ENCODE data around the gene REPIN1. TPM values are rescaled to one million over a fixed set of nuclear protein-coding genes. Genes with fewer than 3 reads are reported as not detected.

REPIN1 gene
- total RNA-seq, 1 experiment from 2014 or later = 106 TPM

DNA sequence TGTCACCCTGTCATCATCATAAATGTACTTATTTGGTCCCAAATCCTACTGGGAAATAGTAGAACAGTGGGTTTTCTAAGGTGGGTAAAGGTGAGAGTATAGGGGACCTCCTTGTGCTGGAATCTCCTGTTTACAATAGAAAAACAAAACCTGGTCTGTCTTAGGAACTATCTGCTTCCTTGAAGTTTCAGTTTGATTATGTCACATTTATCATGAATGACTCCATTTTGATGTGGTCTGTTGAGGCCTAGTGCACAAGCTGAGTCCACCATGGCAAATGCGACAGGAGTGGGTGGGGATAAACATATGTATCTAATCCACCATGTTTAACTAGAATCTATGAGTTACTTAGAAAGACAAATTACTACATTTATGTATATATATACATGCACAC lies 13.0 kb upstream of the REPIN1 start:
- Histone ChIP-seq H3K27me3 (ENCODE audit: insufficient read depth, low read length) (no peaks in the 10 kb centered on the region), H3K27ac (ENCODE audit: low read depth, low read length) (no peak overlapping the region), H3K9me3 (ENCODE audit: control insufficient read depth in 1 of 2, insufficient read depth in 1 of 2, low read depth in 1 of 2, low read length in 2 of 2) (no peaks in the 10 kb centered on the region), H3K4me2 (ENCODE audit: low read length) (no peak overlapping the region), H3K9ac (ENCODE audit: low read length) (no peak overlapping the region), H3K4me1 (ENCODE audit: control insufficient read depth in 1 of 2, insufficient read depth in 2 of 2, low read length in 2 of 2) (peaks cover 0 to 12% of the 10 kb centered on the region in 2 experiments; a peak in 2 of 4 replicates), H3K9me2 (ENCODE audit: insufficient read depth) (no peaks in the 10 kb centered on the region), H4K20me1 (ENCODE audit: insufficient read depth) (no peaks in the 10 kb centered on the region), H3K4me3 (replicated peaks in 1 of 2; ENCODE audit: low read depth in 1 of 2, low read length in 2 of 2) (no peak overlapping the region), H3K36me3 (ENCODE audit: control insufficient read depth in 1 of 2, insufficient read depth in 2 of 2, low read length in 2 of 2) (no peaks in the 10 kb centered on the region), H2AFZ (ENCODE audit: low read depth, low read length, poor library complexity, severe bottlenecking) (peak overlapping the region; percentile 76), H3K79me2 (ENCODE audit: insufficient read depth, low read length) (no peaks in the 10 kb centered on the region)
- ATAC-seq (no peak), DNase-seq (ENCODE audit: low read depth, low spot score) (no peak)
- BruUV-seq (replicated peaks) = no TSS peak
- ChIA-PET CTCF (interaction anchor here (0.7 to 2.3 kb wide), 5 partner anchors 10 to 520 kb away, joined by 3 to 7 read pairs (median 6); no protein-coding TSS in a partner anchor), RAD21 (ENCODE audit: low non-redundant PET in 1 of 2, low total read pairs in 2 of 2, uncharacterized antibody in 2 of 2, unreplicated experiment in 2 of 2) (no interaction called here), POLR2A (no interaction called here)
- no peak for TF ChIP-seq EGR1 (IDR thresholded peaks at IDR 0.05; ENCODE audit: low read depth)
- TF ChIP-seq SRF (IDR thresholded peaks at IDR 0.05; ENCODE audit: low read depth) = no peak
- no peak for TF ChIP-seq EZH2phosphoT487 (IDR thresholded peaks at IDR 0.05; ENCODE audit: borderline replicate concordance)
- no peak for TF ChIP-seq CBX3 (IDR thresholded peaks at IDR 0.05; ENCODE audit: low read depth)
- TF ChIP-seq POLR2AphosphoS5 (IDR thresholded peaks at IDR 0.05; ENCODE audit: low read depth, low read length) = no peak
- TF ChIP-seq EZH2 (IDR thresholded peaks at IDR 0.05) = no peak
- TF ChIP-seq, protein P1, sequence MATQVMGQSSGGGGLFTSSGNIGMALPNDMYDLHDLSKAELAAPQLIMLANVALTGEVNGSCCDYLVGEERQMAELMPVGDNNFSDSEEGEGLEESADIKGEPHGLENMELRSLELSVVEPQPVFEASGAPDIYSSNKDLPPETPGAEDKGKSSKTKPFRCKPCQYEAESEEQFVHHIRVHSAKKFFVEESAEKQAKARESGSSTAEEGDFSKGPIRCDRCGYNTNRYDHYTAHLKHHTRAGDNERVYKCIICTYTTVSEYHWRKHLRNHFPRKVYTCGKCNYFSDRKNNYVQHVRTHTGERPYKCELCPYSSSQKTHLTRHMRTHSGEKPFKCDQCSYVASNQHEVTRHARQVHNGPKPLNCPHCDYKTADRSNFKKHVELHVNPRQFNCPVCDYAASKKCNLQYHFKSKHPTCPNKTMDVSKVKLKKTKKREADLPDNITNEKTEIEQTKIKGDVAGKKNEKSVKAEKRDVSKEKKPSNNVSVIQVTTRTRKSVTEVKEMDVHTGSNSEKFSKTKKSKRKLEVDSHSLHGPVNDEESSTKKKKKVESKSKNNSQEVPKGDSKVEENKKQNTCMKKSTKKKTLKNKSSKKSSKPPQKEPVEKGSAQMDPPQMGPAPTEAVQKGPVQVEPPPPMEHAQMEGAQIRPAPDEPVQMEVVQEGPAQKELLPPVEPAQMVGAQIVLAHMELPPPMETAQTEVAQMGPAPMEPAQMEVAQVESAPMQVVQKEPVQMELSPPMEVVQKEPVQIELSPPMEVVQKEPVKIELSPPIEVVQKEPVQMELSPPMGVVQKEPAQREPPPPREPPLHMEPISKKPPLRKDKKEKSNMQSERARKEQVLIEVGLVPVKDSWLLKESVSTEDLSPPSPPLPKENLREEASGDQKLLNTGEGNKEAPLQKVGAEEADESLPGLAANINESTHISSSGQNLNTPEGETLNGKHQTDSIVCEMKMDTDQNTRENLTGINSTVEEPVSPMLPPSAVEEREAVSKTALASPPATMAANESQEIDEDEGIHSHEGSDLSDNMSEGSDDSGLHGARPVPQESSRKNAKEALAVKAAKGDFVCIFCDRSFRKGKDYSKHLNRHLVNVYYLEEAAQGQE (IDR thresholded peaks at IDR 0.05; ENCODE audit: low read depth) = no peak
- TF ChIP-seq, protein P2, sequence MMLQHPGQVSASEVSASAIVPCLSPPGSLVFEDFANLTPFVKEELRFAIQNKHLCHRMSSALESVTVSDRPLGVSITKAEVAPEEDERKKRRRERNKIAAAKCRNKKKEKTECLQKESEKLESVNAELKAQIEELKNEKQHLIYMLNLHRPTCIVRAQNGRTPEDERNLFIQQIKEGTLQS (IDR thresholded peaks at IDR 0.05) = no peak
- TF ChIP-seq JUND (IDR thresholded peaks at IDR 0.05) = no peak
- TF ChIP-seq ELF1 (IDR thresholded peaks at IDR 0.05; ENCODE audit: borderline replicate concordance, low read depth) = no peak
- no peak for TF ChIP-seq YY1 (IDR thresholded peaks at IDR 0.05; ENCODE audit: extremely low read depth, insufficient replicate concordance, low read depth, low read length)
- intact Hi-C loops (cut with micrococcal nuclease) = loop anchor here (1.0 kb wide), 1 partner anchor 66 kb away; no protein-coding TSS in a partner anchor
